BE2C (cell line): ENCODE measurements around the gene TMEM38B.

ENCODE experiments used
- DNase-seq: peaks from one replicate; pipeline ENCODE4 v3.0.0-alpha.2; 2020
- H3K27me3 ChIP-seq: fragments of 250-450 bp; sonication (Bioruptor Pico); 2 replicates; pipeline ENCODE4 v1.5.1; 2020; ENCODE audit warnings: mild to moderate bottlenecking
- H3K36me3 ChIP-seq: fragments of 250-450 bp; sonication (Bioruptor Pico); 2 replicates; pipeline ENCODE4 v1.5.1; 2020; ENCODE audit warnings: mild to moderate bottlenecking
- H3K4me1 ChIP-seq: fragments of 250-450 bp; sonication (Bioruptor Pico); 2 replicates; pipeline ENCODE4 v1.5.1; 2020
- H3K4me3 ChIP-seq: 2 replicates; pipeline ENCODE4 v1.5.1; 2011; ENCODE audit warnings: low read depth, low read length
- H3K9me3 ChIP-seq: fragments of 250-450 bp; sonication (Bioruptor Pico); 2 replicates; pipeline ENCODE4 v1.5.1; 2020
- TF ChIP-seq, protein P1 (sequence below): IDR thresholded peaks from 2 replicates; pipeline ENCODE4 v1.5.1; 2012; ENCODE audit warnings: mild to moderate bottlenecking, low read depth, low read length

Gene TMEM38B

DNA sequence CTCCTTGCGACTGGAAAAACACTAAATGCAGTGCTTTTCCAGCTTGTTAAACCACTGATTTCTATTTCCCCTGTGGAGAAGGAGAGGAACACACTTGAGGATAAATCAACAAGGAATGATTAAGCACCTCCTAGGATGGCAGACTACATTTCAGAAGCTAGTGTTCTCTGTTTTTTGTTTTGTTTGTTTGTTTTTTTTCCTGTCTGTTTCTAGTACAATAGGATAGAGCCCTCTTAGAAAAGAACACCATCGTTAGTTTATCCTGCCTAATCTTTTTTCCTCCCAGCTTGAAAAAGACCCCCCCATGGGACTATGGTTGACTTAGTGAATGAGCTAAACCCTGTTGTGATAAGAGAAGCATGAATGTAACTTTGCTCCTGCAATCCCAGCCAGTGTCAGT lies 36.0 kb upstream of the TMEM38B start:
- Histone ChIP-seq H3K36me3 (no peaks in the 10 kb centered on the region), H3K4me1 (no peaks in the 10 kb centered on the region), H3K9me3 (no peaks in the 10 kb centered on the region), H3K4me3 (no peak overlapping the region), H3K27me3 (peaks cover 18% of the 10 kb centered on the region)
- DNase-seq: no peak
- TF ChIP-seq, protein P1, sequence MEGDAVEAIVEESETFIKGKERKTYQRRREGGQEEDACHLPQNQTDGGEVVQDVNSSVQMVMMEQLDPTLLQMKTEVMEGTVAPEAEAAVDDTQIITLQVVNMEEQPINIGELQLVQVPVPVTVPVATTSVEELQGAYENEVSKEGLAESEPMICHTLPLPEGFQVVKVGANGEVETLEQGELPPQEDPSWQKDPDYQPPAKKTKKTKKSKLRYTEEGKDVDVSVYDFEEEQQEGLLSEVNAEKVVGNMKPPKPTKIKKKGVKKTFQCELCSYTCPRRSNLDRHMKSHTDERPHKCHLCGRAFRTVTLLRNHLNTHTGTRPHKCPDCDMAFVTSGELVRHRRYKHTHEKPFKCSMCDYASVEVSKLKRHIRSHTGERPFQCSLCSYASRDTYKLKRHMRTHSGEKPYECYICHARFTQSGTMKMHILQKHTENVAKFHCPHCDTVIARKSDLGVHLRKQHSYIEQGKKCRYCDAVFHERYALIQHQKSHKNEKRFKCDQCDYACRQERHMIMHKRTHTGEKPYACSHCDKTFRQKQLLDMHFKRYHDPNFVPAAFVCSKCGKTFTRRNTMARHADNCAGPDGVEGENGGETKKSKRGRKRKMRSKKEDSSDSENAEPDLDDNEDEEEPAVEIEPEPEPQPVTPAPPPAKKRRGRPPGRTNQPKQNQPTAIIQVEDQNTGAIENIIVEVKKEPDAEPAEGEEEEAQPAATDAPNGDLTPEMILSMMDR: no peak

DNA sequence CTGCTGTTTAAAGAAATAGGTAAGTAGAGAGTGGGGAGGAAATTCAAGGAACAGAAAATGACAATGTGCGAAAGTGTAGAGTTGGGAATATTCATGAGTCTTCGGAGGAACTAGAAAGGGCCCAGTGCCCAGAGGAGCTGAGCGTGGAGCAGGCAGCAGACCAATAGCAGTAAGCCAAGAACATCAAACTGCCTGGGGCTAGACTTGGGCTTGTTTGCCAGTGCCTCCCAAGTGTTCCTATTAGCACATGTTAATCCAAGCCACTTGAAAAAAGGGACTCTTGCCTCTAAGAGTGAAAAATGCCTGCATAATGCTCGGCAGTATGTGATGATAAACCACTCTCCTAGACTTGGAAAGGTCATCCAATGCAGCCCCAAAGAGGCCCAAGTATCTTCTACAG lies 33.3 kb upstream of the TMEM38B start:
- Histone ChIP-seq H3K9me3 (no peaks in the 10 kb centered on the region), H3K27me3 (peaks cover 15% of the 10 kb centered on the region), H3K4me1 (no peaks in the 10 kb centered on the region), H3K36me3 (no peaks in the 10 kb centered on the region), H3K4me3 (no peak overlapping the region)
- DNase-seq: no peak
- TF ChIP-seq, protein P1: no peak

DNA sequence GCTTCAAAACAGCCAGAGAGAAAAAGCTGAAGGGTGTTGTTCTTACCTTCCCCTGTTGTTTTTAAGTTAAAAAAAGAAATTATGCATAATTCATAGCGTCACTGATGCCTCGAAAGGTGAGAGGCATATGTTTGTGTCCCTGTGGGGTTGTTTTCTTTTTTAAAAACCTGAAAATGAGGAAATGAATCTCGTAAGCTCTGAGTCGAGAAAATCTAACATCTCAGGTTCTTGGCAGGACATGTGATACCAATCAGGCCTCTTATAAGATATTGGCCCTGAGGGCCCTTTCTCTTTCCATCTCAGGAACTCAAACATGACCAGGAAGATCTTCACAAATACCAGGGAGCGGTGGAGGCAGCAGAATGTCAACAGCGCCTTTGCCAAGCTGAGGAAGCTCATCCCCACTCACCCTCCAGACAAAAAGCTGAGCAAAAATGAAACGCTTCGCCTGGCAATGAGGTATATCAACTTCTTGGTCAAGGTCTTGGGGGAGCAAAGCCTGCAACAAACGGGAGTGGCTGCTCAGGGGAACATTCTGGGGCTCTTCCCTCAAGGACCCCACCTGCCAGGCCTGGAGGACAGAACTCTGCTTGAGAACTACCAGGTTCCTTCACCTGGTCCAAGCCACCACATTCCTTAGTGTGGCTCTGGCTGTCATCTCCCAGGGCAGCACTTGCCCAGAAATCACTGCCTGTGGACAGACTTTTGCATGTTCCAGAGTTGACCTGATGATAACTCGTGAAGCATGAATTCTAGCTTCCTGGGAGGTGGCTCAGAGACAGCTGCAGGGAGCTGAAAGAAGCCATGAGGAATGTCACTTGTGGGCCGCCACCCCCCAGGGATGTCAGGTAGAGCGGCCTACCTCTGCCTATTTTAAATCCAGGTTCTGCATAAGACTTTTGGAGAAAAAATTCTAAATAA lies 31.9 kb upstream of the TMEM38B start, which contains the start of gene TAL2:
Gene TAL2 (plus strand): TSS at position 274 of the 921 bp plus-strand sequence. CDS start 40 bp downstream, at position 314.
- Histone ChIP-seq H3K9me3 (no peaks in the 10 kb centered on the region), H3K4me1 (no peaks in the 10 kb centered on the region), H3K4me3 (no peak within 1 kb of the TSS), H3K36me3 (no peaks in the 10 kb centered on the region), H3K27me3 (peaks cover under 1% of the 10 kb centered on the region; the same call in 1 of the 2 replicates)
- DNase-seq: no peak
- TF ChIP-seq, protein P1: no peak

DNA sequence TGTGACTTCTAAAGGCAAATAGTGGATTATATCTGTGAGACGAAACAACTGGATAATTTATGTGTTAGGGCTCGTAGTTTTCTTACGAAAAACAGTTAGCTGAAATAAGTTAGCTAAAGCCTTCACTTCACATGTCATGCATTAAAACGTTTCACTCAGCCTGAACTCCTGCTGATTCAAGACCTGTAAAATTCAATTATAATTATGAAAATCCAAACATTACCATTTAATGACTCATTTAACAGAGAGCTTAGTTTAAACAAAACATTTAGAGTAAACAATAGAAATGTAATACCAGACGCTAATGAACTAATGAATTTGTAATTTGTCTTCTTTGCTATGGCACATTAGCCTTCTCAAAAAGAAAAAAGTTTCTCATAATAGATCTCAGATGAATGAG lies 30.4 kb upstream of the TMEM38B start:
- H3K27me3 ChIP-seq: no peaks in the 10 kb centered on the region
- H3K9me3 ChIP-seq: no peaks in the 10 kb centered on the region
- TF ChIP-seq, protein P1: no peak
- no peak for DNase-seq
- H3K36me3 ChIP-seq: no peaks in the 10 kb centered on the region
- H3K4me1 ChIP-seq: no peaks in the 10 kb centered on the region
- H3K4me3 ChIP-seq: no peak overlapping the region

DNA sequence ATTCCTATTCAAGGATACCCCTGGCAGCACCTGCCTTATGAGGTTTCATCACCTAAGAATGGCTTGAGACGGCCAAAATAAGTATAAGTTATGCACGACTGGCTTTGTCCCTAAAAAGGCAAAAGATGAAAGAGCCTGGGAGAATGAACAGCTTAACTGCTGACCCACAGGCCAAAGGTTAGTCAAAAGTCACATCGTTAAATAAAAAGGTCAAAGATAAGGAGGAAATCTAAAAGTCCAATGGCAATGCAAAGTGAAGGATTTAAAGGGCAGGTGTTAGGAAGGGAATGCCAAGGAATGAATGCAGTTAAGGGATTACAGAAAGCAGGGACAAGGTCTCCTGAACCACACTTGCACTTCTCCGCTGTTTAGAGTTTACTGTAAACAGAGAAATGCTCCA lies 26.5 kb upstream of the TMEM38B start:
- DNase-seq: no peak

More for the DNA sequence above, 26.5 kb upstream of the TMEM38B start:
- Histone ChIP-seq H3K27me3 (no peaks in the 10 kb centered on the region), H3K9me3 (no peaks in the 10 kb centered on the region), H3K36me3 (no peaks in the 10 kb centered on the region), H3K4me1 (no peaks in the 10 kb centered on the region), H3K4me3 (no peak overlapping the region)
- TF ChIP-seq, protein P1: no peak
